GM23338 (cell line): ENCODE results near the gene SEC14L1. TPM values are rescaled to one million over a fixed set of nuclear protein-coding genes. Genes with fewer than 3 reads are reported as not detected.
"Not testable (repeated sequence)": the region's sequence is repeated elsewhere in the genome, so short reads cannot be mapped to it uniquely, and the experiment has no call there.

Experiments used
- ATAC-seq: fragments of 200-7000 bp; cut with Tn5 transposase; 3 replicates; pipeline ENCODE4 v1.9.1; 2020
- DNase-seq: peaks from one replicate; pipeline ENCODE4 v3.0.0-alpha.2; 2015; ENCODE audit warnings: low spot score
- H2AFZ ChIP-seq: fragments of 200-600 bp; sonication (generic); 2 replicates; pipeline ENCODE4 v1.8.0; 2016; ENCODE audit warnings: antibody characterized with exemption, mild to moderate bottlenecking, moderate library complexity
- H3F3A ChIP-seq: fragments of 200-600 bp; sonication (generic); replicated peaks from 2 replicates; pipeline ENCODE4 v1.8.0; 2017; ENCODE audit warnings: antibody characterized with exemption, mixed run types, low read depth
- H3K27ac ChIP-seq: fragments of 200-600 bp; sonication (generic); 2 replicates; pipeline ENCODE4 v1.6.1; 2016; ENCODE audit warnings: low read depth
- H3K27me3 ChIP-seq: fragments of 200-600 bp; sonication (generic); 2 replicates; pipeline ENCODE4 v1.8.0; 2016; ENCODE audit warnings: mild to moderate bottlenecking, mixed run types, moderate library complexity; ENCODE audit not compliant: insufficient read depth
- H3K36me3 ChIP-seq: fragments of 200-600 bp; sonication (generic); 2 replicates; pipeline ENCODE4 v1.8.0; 2016; ENCODE audit warnings: mild to moderate bottlenecking; ENCODE audit not compliant: insufficient read depth
- H3K4me1 ChIP-seq: fragments of 200-600 bp; sonication (generic); 2 replicates; pipeline ENCODE4 v1.8.0; 2016; ENCODE audit warnings: mild to moderate bottlenecking, moderate library complexity; ENCODE audit not compliant: insufficient read depth
- H3K4me2 ChIP-seq: fragments of 200-600 bp; sonication (generic); 2 replicates; pipeline ENCODE4 v1.7.1; 2017; ENCODE audit warnings: mixed run types
- H3K4me3 ChIP-seq: fragments of 200-600 bp; sonication (generic); 2 replicates; pipeline ENCODE4 v1.6.1; 2016; ENCODE audit warnings: mixed run types
- H3K79me2 ChIP-seq: fragments of 200-600 bp; sonication (generic); replicated peaks from 2 replicates; pipeline ENCODE4 v1.8.0; 2017; ENCODE audit warnings: mild to moderate bottlenecking; ENCODE audit not compliant: insufficient read depth
- H3K9me2 ChIP-seq: fragments of 200-600 bp; sonication (generic); 2 replicates; pipeline ENCODE4 v1.8.0; 2017; ENCODE audit not compliant: insufficient read depth
- H4K20me1 ChIP-seq: fragments of 200-600 bp; sonication (generic); replicated peaks from 2 replicates; pipeline ENCODE4 v1.8.0; 2017; ENCODE audit warnings: mild to moderate bottlenecking; ENCODE audit not compliant: insufficient read depth
- H3K27ac Mint-ChIP-seq: 2 replicates; pipeline ENCODE4 v1.8.0; 2020; ENCODE audit warnings: inconsistent platforms, mild to moderate bottlenecking, moderate library complexity, mixed read lengths
- H3K27me3 Mint-ChIP-seq: 3 replicates; pipeline ENCODE4 v1.8.0; 2022; ENCODE audit warnings: low read depth, mild to moderate bottlenecking, moderate library complexity, mixed read lengths, inconsistent platforms; ENCODE audit not compliant: insufficient read depth, poor library complexity
- H3K36me3 Mint-ChIP-seq: 3 replicates; pipeline ENCODE4 v1.8.0; 2021; ENCODE audit warnings: low read depth, mild to moderate bottlenecking, inconsistent platforms, moderate library complexity, mixed read lengths
- H3K4me1 Mint-ChIP-seq: 3 replicates; pipeline ENCODE4 v1.8.0; 2020; ENCODE audit warnings: mild to moderate bottlenecking, inconsistent platforms, mixed read lengths
- H3K4me3 Mint-ChIP-seq: 3 replicates; pipeline ENCODE4 v1.8.0; 2021; ENCODE audit warnings: moderate library complexity, mild to moderate bottlenecking, inconsistent platforms, mixed read lengths
- H3K9me3 Mint-ChIP-seq: 3 replicates; pipeline ENCODE4 v1.8.0; 2020; ENCODE audit warnings: moderate library complexity, mild to moderate bottlenecking, inconsistent platforms, mixed read lengths
- ETS1 ChIP-seq: IDR thresholded peaks from 2 replicates; pipeline ENCODE4 v1.6.1; 2016; ENCODE audit warnings: antibody characterized with exemption
- EZH2 ChIP-seq: fragments of 200-600 bp; sonication (generic); IDR thresholded peaks from one replicate; pipeline ENCODE4 v1.8.0; 2017; ENCODE audit warnings: antibody characterized with exemption, mild to moderate bottlenecking, low read depth; ENCODE audit not compliant: unreplicated experiment
- EZH2phosphoT487 ChIP-seq: fragments of 200-600 bp; sonication (generic); IDR thresholded peaks from one replicate; pipeline ENCODE4 v1.8.1; 2018; ENCODE audit warnings: antibody characterized with exemption; ENCODE audit not compliant: unreplicated experiment
- JUNB ChIP-seq: IDR thresholded peaks from one replicate; pipeline ENCODE4 v1.6.1; 2016; ENCODE audit warnings: antibody characterized with exemption; ENCODE audit not compliant: unreplicated experiment
- POLR2AphosphoS5 ChIP-seq: IDR thresholded peaks from 2 replicates; pipeline ENCODE4 v1.6.1; 2016; ENCODE audit warnings: antibody characterized with exemption, low read depth
- STAT1 ChIP-seq: IDR thresholded peaks from one replicate; pipeline ENCODE4 v1.6.1; 2016; ENCODE audit warnings: antibody characterized with exemption; ENCODE audit not compliant: unreplicated experiment
- ZNF462 ChIP-seq: fragments of 250-450 bp; sonication (Bioruptor Pico); IDR thresholded peaks from 2 replicates; pipeline ENCODE4 v1.5.0; 2020; ENCODE audit warnings: mild to moderate bottlenecking, moderate library complexity
- polyA plus RNA-seq: library from polyadenylated mRNA; unstranded; fragments of >200 nt; fragmentation: Nextera tagmentation; extraction: Ambion mirVana; gene quantifications from 2 replicates; pipeline ENCODE4 v1.2.1, GENCODE V29; 2016
- total RNA-seq: library from RNA; depleted of rRNA; stranded (reverse); fragments of >200 nt; shearing (Covaris generic); gene quantifications from 2 replicates; pipeline ENCODE4 v1.2.3, GENCODE V29; 2014

SEC14L1 gene
- total and polyA plus RNA-seq, 2 experiments from 2014 or later: 26.8 to 54.8 TPM

GRCh38 chr17:77111165-77111933 is 29.4 kb upstream of the SEC14L1 start:
- not testable (repeated sequence) for DNase-seq, H3K4me2 ChIP-seq, H3K9me2 ChIP-seq, H3F3A ChIP-seq, H3K4me3 ChIP-seq, H3K79me2 ChIP-seq, H3K9me3 Mint-ChIP-seq, H3K36me3 ChIP-seq, H3K27me3 ChIP-seq, H3K36me3 Mint-ChIP-seq, H2AFZ ChIP-seq, H4K20me1 ChIP-seq, H3K4me3 Mint-ChIP-seq, ATAC-seq
- H3K27ac Mint-ChIP-seq: 0 out of 2 replicates have a peak overlapping the region, but pooled peaks have one; percentile 36
- Histone ChIP-seq H3K27ac (0 out of 2 replicates have a peak overlapping the region, but pooled peaks have one; percentile 85), H3K4me1 (peaks cover 25% of the 10 kb centered on the region)
- H3K27me3 Mint-ChIP-seq: peaks cover 11% of the 10 kb centered on the region
- H3K4me1 Mint-ChIP-seq: peaks cover 17% of the 10 kb centered on the region

- peaks cover 14% of the 10 kb centered on the region for H3K4me1 Mint-ChIP-seq
- no peaks in the 10 kb centered on the region for H3K36me3 ChIP-seq
- no peak for ATAC-seq
- H3K4me2 ChIP-seq: no peak overlapping the region
- 0 out of 2 replicates have a peak overlapping the region, but pooled peaks have one; percentile 36 for H3K27ac Mint-ChIP-seq
- 0 out of 2 replicates have a peak, but pooled peaks cover 3% of the 10 kb centered on the region for H3F3A ChIP-seq
- H3K4me3 ChIP-seq: no peak overlapping the region
- TF ChIP-seq EZH2: no peak
- no peak for TF ChIP-seq STAT1
- no peak for TF ChIP-seq ETS1
- no peak for TF ChIP-seq POLR2AphosphoS5
- no peak overlapping the region for H2AFZ ChIP-seq
- H3K79me2 ChIP-seq: no peaks in the 10 kb centered on the region
- H3K9me2 ChIP-seq: no peaks in the 10 kb centered on the region
- no peaks in the 10 kb centered on the region for H3K9me3 Mint-ChIP-seq
- H3K4me3 Mint-ChIP-seq: no peak overlapping the region
- no peaks in the 10 kb centered on the region for H3K27me3 ChIP-seq
- H3K36me3 Mint-ChIP-seq: no peaks in the 10 kb centered on the region
- no peak overlapping the region for H3K27ac ChIP-seq
- H4K20me1 ChIP-seq: no peaks in the 10 kb centered on the region
- H3K27me3 Mint-ChIP-seq: peaks cover 11% of the 10 kb centered on the region
- DNase-seq: no peak
- peaks cover 20% of the 10 kb centered on the region for H3K4me1 ChIP-seq
These were observed 28.9 kb upstream of the SEC14L1 start for GRCh38 chr17:77111934-77112296.

GRCh38 chr17:77115510-77115909 is 25.3 kb upstream of the SEC14L1 start:
- H2AFZ ChIP-seq: no peak overlapping the region
- Mint-ChIP-seq H3K27me3 (peaks cover 6% of the 10 kb centered on the region), H3K9me3 (no peaks in the 10 kb centered on the region), H3K4me3 (no peak overlapping the region), H3K36me3 (no peaks in the 10 kb centered on the region), H3K4me1 (no peaks in the 10 kb centered on the region; the same call in 1 of the 3 replicates), H3K27ac (no peak overlapping the region)
- H3K36me3 ChIP-seq: no peaks in the 10 kb centered on the region
- no peak overlapping the region for H3K27ac ChIP-seq
- no peaks in the 10 kb centered on the region for H3K9me2 ChIP-seq
- peaks cover under 1% of the 10 kb centered on the region; the same call in 1 of the 2 replicates for H3K4me1 ChIP-seq
- H3F3A ChIP-seq: no peaks in the 10 kb centered on the region
- no peaks in the 10 kb centered on the region for H3K27me3 ChIP-seq
- H3K4me2 ChIP-seq: no peak overlapping the region
- H3K79me2 ChIP-seq: no peaks in the 10 kb centered on the region
- no peak overlapping the region for H3K4me3 ChIP-seq
- no peaks in the 10 kb centered on the region for H4K20me1 ChIP-seq
- no peak for ATAC-seq
- no peak for DNase-seq
- no peak for TF ChIP-seq EZH2
- no peak for TF ChIP-seq ZNF462
- no peak for TF ChIP-seq JUNB
- no peak for TF ChIP-seq EZH2phosphoT487
